CD14-positive monocyte (primary cell): ENCODE measurements around the gene OR6Y1. TPM values are rescaled to one million over a fixed set of nuclear protein-coding genes. Genes with fewer than 3 reads are reported as not detected.

ENCODE experiments used
- DNase-seq, 3 donors: peaks; one replicate each; pipeline ENCODE4 v3.0.0-alpha.2; 2011 to 2022
- H2AFZ ChIP-seq: 2 replicates; pipeline ENCODE4 v1.6.0; 2012; ENCODE audit warnings: mild to moderate bottlenecking, low read depth, low read length, inconsistent platforms; ENCODE audit not compliant: insufficient read depth, poor library complexity, severe bottlenecking
- H3K27ac ChIP-seq, 2 donors: 1 replicate in 1 of 2; 2 replicates in 1 of 2; pipeline ENCODE4 v1.5.1; 2012 to 2013; ENCODE audit warnings: low read length in 2 of 2, control low read depth in 1 of 2, inconsistent platforms in 1 of 2, low read depth in 1 of 2, mild to moderate bottlenecking in 1 of 2
- H3K27me3 ChIP-seq, 2 donors: one replicate each; pipeline versions ENCODE4 v1.6.0 to v1.6.1; 2011 to 2013; ENCODE audit warnings: low read length in 2 of 2; ENCODE audit not compliant: control insufficient read depth in 2 of 2, insufficient read depth in 2 of 2
- H3K36me3 ChIP-seq, 2 donors: replicated peaks in 1 of 2; 1 replicate in 1 of 2; 2 replicates in 1 of 2; pipeline versions ENCODE4 v1.5.1 to v1.6.1; 2012 to 2013; ENCODE audit warnings: low read length in 2 of 2, control low read depth in 1 of 2, inconsistent platforms in 1 of 2, mild to moderate bottlenecking in 1 of 2; ENCODE audit not compliant: insufficient read depth in 2 of 2, control insufficient read depth in 1 of 2
- H3K4me1 ChIP-seq, 2 donors: 1 replicate in 1 of 2; 2 replicates in 1 of 2; pipeline versions ENCODE4 v1.5.1 to v1.6.1; 2012 to 2013; ENCODE audit warnings: low read length in 2 of 2, control low read depth in 1 of 2, inconsistent platforms in 1 of 2, mild to moderate bottlenecking in 1 of 2, moderate library complexity in 1 of 2; ENCODE audit not compliant: insufficient read depth in 2 of 2, control insufficient read depth in 1 of 2
- H3K4me2 ChIP-seq: replicated peaks from 2 replicates; pipeline ENCODE3; 2012; ENCODE audit warnings: low read length, moderate library complexity, mild to moderate bottlenecking; ENCODE audit not compliant: poor library complexity, severe bottlenecking; ENCODE audit errors: extremely low read depth
- H3K4me3 ChIP-seq, 3 experiments: fragments of 200-600 bp in 1 of 3; sonication (generic) in 1 of 3; replicated peaks in 1 of 3; 1 replicate in 2 of 3; 2 replicates in 1 of 3; pipeline ENCODE4 v1.5.1; 2011 to 2013; ENCODE audit warnings: low read length in 3 of 3, mild to moderate bottlenecking in 3 of 3, control low read depth in 2 of 3, low read depth in 2 of 3, inconsistent platforms in 1 of 3, moderate library complexity in 1 of 3
- H3K79me2 ChIP-seq: 2 replicates; pipeline ENCODE4 v1.6.0; 2012; ENCODE audit warnings: mild to moderate bottlenecking, control low read depth, inconsistent platforms, low read length, moderate library complexity; ENCODE audit not compliant: insufficient read depth
- H3K9ac ChIP-seq: 2 replicates; pipeline ENCODE4 v1.6.0; 2017; ENCODE audit warnings: low read length, mild to moderate bottlenecking; ENCODE audit not compliant: insufficient read depth, poor library complexity, severe bottlenecking
- H3K9me3 ChIP-seq, 2 donors: replicated peaks in 1 of 2; 1 replicate in 1 of 2; 2 replicates in 1 of 2; pipeline versions ENCODE4 v1.5.1 to v1.6.1; 2012 to 2013; ENCODE audit warnings: low read length in 2 of 2, control low read depth in 1 of 2; ENCODE audit not compliant: control insufficient read depth in 1 of 2, insufficient read depth in 1 of 2
- H4K20me1 ChIP-seq: 2 replicates; pipeline ENCODE4 v1.6.0; 2012; ENCODE audit warnings: mild to moderate bottlenecking, low read length, control low read depth, moderate library complexity; ENCODE audit not compliant: insufficient read depth
- H3K27ac Mint-ChIP-seq, 7 donors: one replicate each; pipeline ENCODE4 v1.8.0; 2020; ENCODE audit warnings: mild to moderate bottlenecking in 7 of 7, mixed read lengths in 7 of 7, moderate library complexity in 6 of 7, inconsistent platforms in 2 of 7
- H3K27me3 Mint-ChIP-seq, 3 donors: one replicate each; pipeline ENCODE4 v1.8.0; 2021 to 2022; ENCODE audit warnings: low read depth in 3 of 3, mild to moderate bottlenecking in 3 of 3, mixed read lengths in 3 of 3, moderate library complexity in 3 of 3, inconsistent platforms in 1 of 3
- H3K36me3 Mint-ChIP-seq, 2 donors: one replicate each; pipeline ENCODE4 v1.8.0; 2020; ENCODE audit warnings: mixed read lengths in 2 of 2, inconsistent platforms in 1 of 2, mild to moderate bottlenecking in 1 of 2
- H3K4me1 Mint-ChIP-seq: one replicate; pipeline ENCODE4 v1.8.0; 2020; ENCODE audit warnings: mild to moderate bottlenecking, mixed read lengths
- H3K4me3 Mint-ChIP-seq, 2 donors: one replicate each; pipeline ENCODE4 v1.8.0; 2020; ENCODE audit warnings: mild to moderate bottlenecking in 2 of 2, mixed read lengths in 2 of 2, moderate library complexity in 1 of 2
- H3K9me3 Mint-ChIP-seq, 7 donors: one replicate each; pipeline ENCODE4 v1.8.0; 2020 to 2022; ENCODE audit warnings: mixed read lengths in 7 of 7, mild to moderate bottlenecking in 6 of 7, moderate library complexity in 6 of 7, inconsistent platforms in 2 of 7
- CTCF ChIP-seq: fragments of 200-600 bp; IDR thresholded peaks from one replicate; pipeline ENCODE4 v1.8.0; 2022; ENCODE audit warnings: antibody characterized with exemption, mild to moderate bottlenecking
- WGBS: methylation state at CpG from one replicate; pipeline ENCODE4 v1.1.5; 2013; ENCODE audit warnings: missing lambda C conversion rate; ENCODE audit not compliant: insufficient coverage; 5-methylcytosine and 5-hydroxymethylcytosine counted together
- intact Hi-C, 2 donors: fragments of 100-400 bp; cut with micrococcal nuclease; formaldehyde crosslinking; loops; one replicate each; pipeline versions ENCODE4 v1.15.0 to v1.15.1; 2023
- polyA plus RNA-seq, 3 donors: library from polyadenylated mRNA; depleted of rRNA in 1 of 3; unstranded in 2 of 3; stranded (reverse) in 1 of 3; fragments of 300-500 nt in 2 of 3; fragments of >200 nt in 1 of 3; fragmentation: Illumina TruSeq in 2 of 3; gene quantifications; 1 replicate in 2 of 3; 2 replicates in 1 of 3; pipeline ENCODE4 v1.2.3, GENCODE V29; 2012 to 2021

The OR6Y1 gene
- polyA plus RNA-seq, 3 donors: not detected

GRCh38 chr1:158564608-158565007, 10.4 kb upstream of the OR6Y1 start:
- Mint-ChIP-seq H3K4me3 (peak overlapping the region in 1 of 2 donors; percentile 39), H3K27ac (peak overlapping the region; percentile 46 to 90 (median 77)), H3K36me3 (no peaks in the 10 kb centered on the region), H3K9me3 (peaks cover 3 to 12% (median 9%) of the 10 kb centered on the region in 7 donors), H3K27me3 (peaks cover 0 to 2% (median 0%) of the 10 kb centered on the region in 3 donors), H3K4me1 (peaks cover 15% of the 10 kb centered on the region)
- Histone ChIP-seq H3K4me2 (peak overlapping the region; percentile 52), H3K4me1 (peaks cover 13 to 15% of the 10 kb centered on the region in 2 donors), H4K20me1 (no peaks in the 10 kb centered on the region), H2AFZ (peak overlapping the region; percentile 52), H3K36me3 (no peaks in the 10 kb centered on the region), H3K27me3 (no peaks in the 10 kb centered on the region), H3K9ac (no peak overlapping the region), H3K79me2 (no peaks in the 10 kb centered on the region), H3K9me3 (peaks cover 0 to 7% of the 10 kb centered on the region in 2 donors), H3K27ac (peak overlapping the region; percentile 49 to 79), H3K4me3 (peak overlapping the region in 1 of 3 experiments; percentile 42)
- TF ChIP-seq CTCF: no peak
- DNase-seq: peak; percentile 41 to 65 (median 49)
- intact Hi-C loops: no loop called here
- 67% methylated on average over 1 of the region's 2 CpGs for WGBS

GRCh38 chr1:158563853-158564252, 9.6 kb upstream of the OR6Y1 start:
- Histone ChIP-seq H4K20me1 (no peaks in the 10 kb centered on the region), H3K4me2 (peak overlapping the region; percentile 52), H3K27ac (peak overlapping the region in 1 of 2 donors; percentile 79), H3K79me2 (no peaks in the 10 kb centered on the region), H3K9ac (no peak overlapping the region), H3K4me1 (peaks cover 13 to 15% of the 10 kb centered on the region in 2 donors), H3K36me3 (no peaks in the 10 kb centered on the region), H3K27me3 (no peaks in the 10 kb centered on the region), H3K9me3 (peaks cover 0 to 7% of the 10 kb centered on the region in 2 donors), H3K4me3 (peak overlapping the region in 1 of 3 experiments; percentile 42), H2AFZ (no peak overlapping the region)
- TF ChIP-seq CTCF: no peak
- Mint-ChIP-seq H3K9me3 (peaks cover 3 to 12% (median 9%) of the 10 kb centered on the region in 7 donors), H3K4me1 (peaks cover 15% of the 10 kb centered on the region), H3K36me3 (no peaks in the 10 kb centered on the region), H3K27ac (peak overlapping the region; percentile 46 to 90 (median 77)), H3K4me3 (no peak overlapping the region), H3K27me3 (peaks cover 0 to 2% (median 0%) of the 10 kb centered on the region in 3 donors)
- intact Hi-C loops: no loop called here
- peak in 2 of 3 donors; percentile 3 to 15 for DNase-seq
- no CpG with 5 or more reads among the region's 2 CpGs for WGBS
